Activated CD8-positive, alpha-beta T cell treated with anti-CD3 and anti-CD28 coated beads for 36 hours (primary cell): Measurements from ENCODE around the gene ABCC2. TPM values are rescaled to one million over a fixed set of nuclear protein-coding genes. Genes with fewer than 3 reads are reported as not detected.
A peak's percentile ranks its signal among the peaks of the same experiment; 100 is the strongest.

Experiments used
- ATAC-seq: fragments of 200-7000 bp; cut with Tn5 transposase; one replicate; pipeline ENCODE4 v1.10.0; 2021; ENCODE audit warnings: mild to moderate bottlenecking, moderate library complexity
- CTCF ChIA-PET: fragments of 350-600 bp; sonication (Branson Sonifier 250); formaldehyde crosslinking; loops from one replicate; lab custom pipeline; 2021; ENCODE audit warnings: antibody characterized with exemption; lab: Charles Lee
- POLR2A ChIA-PET: fragments of 350-600 bp; sonication (Branson Sonifier 250); formaldehyde crosslinking; loops from one replicate; lab custom pipeline; 2021; ENCODE audit warnings: antibody characterized with exemption; lab: Charles Lee
- DNase-seq: peaks from one replicate; pipeline ENCODE4 v3.0.0-alpha.2; 2020
- H3K27ac Mint-ChIP-seq: one replicate; pipeline ENCODE4 v1.8.0; 2021; ENCODE audit warnings: mild to moderate bottlenecking, mixed read lengths
- H3K27me3 Mint-ChIP-seq: one replicate; pipeline ENCODE4 v1.8.0; 2021; ENCODE audit warnings: mixed read lengths
- H3K36me3 Mint-ChIP-seq: one replicate; pipeline ENCODE4 v1.8.0; 2021; ENCODE audit warnings: low read depth, mixed read lengths
- H3K4me1 Mint-ChIP-seq: one replicate; pipeline ENCODE4 v1.8.0; 2021; ENCODE audit warnings: low read depth, mixed read lengths
- H3K4me3 Mint-ChIP-seq: one replicate; pipeline ENCODE4 v1.8.0; 2021; ENCODE audit warnings: mild to moderate bottlenecking, moderate library complexity, mixed read lengths
- H3K9me3 Mint-ChIP-seq: one replicate; pipeline ENCODE4 v1.8.0; 2021; ENCODE audit warnings: mixed read lengths
- CTCF ChIP-seq: fragments of 200-600 bp; IDR thresholded peaks from one replicate; pipeline ENCODE4 v1.8.0; 2022; ENCODE audit warnings: antibody characterized with exemption, mild to moderate bottlenecking
- intact Hi-C: fragments of 100-400 bp; cut with micrococcal nuclease; formaldehyde crosslinking; loops from one replicate; pipeline ENCODE4 v1.10.0; 2022
- total RNA-seq, 2 experiments: library from RNA; stranded (reverse); gene quantifications; one replicate each; pipeline ENCODE4 v1.2.3, GENCODE V29; 2021

ABCC2 gene
- total RNA-seq, 2 experiments from 2014 or later = 0.87 to 1.0 TPM

GRCh38 chr10:99809931-99810615, 27.6 kb downstream of the ABCC2 start:
- intact Hi-C loops = no loop called here
- no peak for DNase-seq
- Mint-ChIP-seq H3K36me3 (no peaks in the 10 kb centered on the region), H3K4me1 (no peaks in the 10 kb centered on the region), H3K4me3 (no peak overlapping the region), H3K9me3 (no peaks in the 10 kb centered on the region), H3K27ac (no peak overlapping the region), H3K27me3 (no peaks in the 10 kb centered on the region)
- ChIA-PET POLR2A (interaction anchor here (1.1 kb wide), 1 partner anchor 10 kb away, joined by 3 read pairs; no protein-coding TSS in a partner anchor), CTCF (interaction anchor here (1.1 kb wide), 1 partner anchor 35 kb away, joined by 3 read pairs; no protein-coding TSS in a partner anchor)
- TF ChIP-seq CTCF = no peak
- no peak for ATAC-seq

GRCh38 chr10:99812177-99812576, 29.7 kb downstream of the ABCC2 start:
- ATAC-seq = no peak
- no peak overlapping the region for H3K4me3 Mint-ChIP-seq
- no peak for DNase-seq
- no peak for TF ChIP-seq CTCF
- no peaks in the 10 kb centered on the region for H3K36me3 Mint-ChIP-seq
- intact Hi-C loops = no loop called here
- H3K27me3 Mint-ChIP-seq = no peaks in the 10 kb centered on the region
- H3K27ac Mint-ChIP-seq = no peak overlapping the region
- no peaks in the 10 kb centered on the region for H3K4me1 Mint-ChIP-seq
- ChIA-PET CTCF (interaction anchor here (1.5 kb wide), 1 partner anchor 34 kb away, joined by 6 read pairs; no protein-coding TSS in a partner anchor), POLR2A (no interaction called here)
- H3K9me3 Mint-ChIP-seq = no peaks in the 10 kb centered on the region

GRCh38 chr10:99814143-99814542, 31.7 kb downstream of the ABCC2 start:
- intact Hi-C loops = no loop called here

GRCh38 chr10:99815621-99816020, 33.2 kb downstream of the ABCC2 start:
- H3K27me3 Mint-ChIP-seq = no peaks in the 10 kb centered on the region
- CTCF ChIA-PET = interaction anchor here (1.5 kb wide), 1 partner anchor 30 kb away, joined by 6 read pairs; no protein-coding TSS in a partner anchor
- TF ChIP-seq CTCF = no peak

More at GRCh38 chr10:99814143-99814542, 31.7 kb downstream of the ABCC2 start:
- H3K36me3 Mint-ChIP-seq = no peaks in the 10 kb centered on the region
- no peaks in the 10 kb centered on the region for H3K27me3 Mint-ChIP-seq
- no peak for DNase-seq
- H3K4me3 Mint-ChIP-seq = no peak overlapping the region
- H3K4me1 Mint-ChIP-seq = no peaks in the 10 kb centered on the region
- H3K27ac Mint-ChIP-seq = no peak overlapping the region
- ChIA-PET CTCF (no interaction called here), POLR2A (no interaction called here)
- ATAC-seq = peak; percentile 13
- TF ChIP-seq CTCF = no peak
- H3K9me3 Mint-ChIP-seq = no peaks in the 10 kb centered on the region

GRCh38 chr10:99827936-99828335, 45.5 kb downstream of the ABCC2 start:
- Mint-ChIP-seq H3K4me1 (peaks cover 5% of the 10 kb centered on the region), H3K27me3 (no peaks in the 10 kb centered on the region), H3K9me3 (no peaks in the 10 kb centered on the region), H3K27ac (no peak overlapping the region), H3K36me3 (peaks cover 3% of the 10 kb centered on the region), H3K4me3 (no peak overlapping the region)
- intact Hi-C loops = no loop called here
- ATAC-seq (no peak), DNase-seq (no peak)
- TF ChIP-seq CTCF = no peak
- ChIA-PET POLR2A (no interaction called here), CTCF (interaction anchor here (3.3 to 3.4 kb wide), 2 partner anchors 18 to 218 kb away, joined by 14 to 15 read pairs; no protein-coding TSS in a partner anchor)

More at GRCh38 chr10:99815621-99816020, 33.2 kb downstream of the ABCC2 start:
- intact Hi-C loops = no loop called here
- POLR2A ChIA-PET = no interaction called here
- Mint-ChIP-seq H3K4me1 (no peaks in the 10 kb centered on the region), H3K4me3 (no peak overlapping the region), H3K36me3 (no peaks in the 10 kb centered on the region), H3K9me3 (no peaks in the 10 kb centered on the region), H3K27ac (no peak overlapping the region)
- ATAC-seq (no peak), DNase-seq (no peak)
